MM.1S (cell line): ENCODE measurements around the gene COPRS.

Experiments used
- DNase-seq: peaks from one replicate; pipeline ENCODE4 v3.0.0-alpha.2; 2015
- H2AFZ ChIP-seq: fragments of 300-600 bp; sonication (generic); 2 replicates; pipeline ENCODE4 v1.6.0; 2016; ENCODE audit warnings: antibody characterized with exemption, low read length
- H3F3A ChIP-seq: fragments of 300-600 bp; sonication (generic); 2 replicates; pipeline ENCODE4 v1.6.1; 2016; ENCODE audit warnings: mild to moderate bottlenecking, antibody characterized with exemption, low read length, moderate library complexity, mixed read lengths; ENCODE audit not compliant: insufficient read depth
- H3K27ac ChIP-seq: fragments of 300-600 bp; sonication (generic); 2 replicates; pipeline ENCODE4 v1.5.1; 2016; ENCODE audit warnings: mild to moderate bottlenecking, low read length
- H3K27me3 ChIP-seq: fragments of 300-600 bp; sonication (generic); replicated peaks from 2 replicates; pipeline ENCODE4 v1.6.0; 2016; ENCODE audit warnings: low read length; ENCODE audit not compliant: insufficient read depth
- H3K36me3 ChIP-seq: fragments of 300-600 bp; sonication (generic); replicated peaks from 2 replicates; pipeline ENCODE4 v1.6.1; 2016; ENCODE audit warnings: mild to moderate bottlenecking, low read length, mixed read lengths; ENCODE audit not compliant: insufficient read depth
- H3K4me1 ChIP-seq: fragments of 300-600 bp; sonication (generic); 2 replicates; pipeline ENCODE4 v1.6.1; 2016; ENCODE audit warnings: low read length, mixed read lengths
- H3K4me2 ChIP-seq: fragments of 300-600 bp; sonication (generic); 2 replicates; pipeline ENCODE4 v1.6.0; 2016; ENCODE audit warnings: low read depth, low read length
- H3K4me3 ChIP-seq: fragments of 300-600 bp; sonication (generic); 2 replicates; pipeline ENCODE4 v1.5.1; 2016; ENCODE audit warnings: low read length, mixed read lengths
- H3K79me2 ChIP-seq: fragments of 300-600 bp; sonication (generic); 2 replicates; pipeline ENCODE4 v1.6.1; 2016; ENCODE audit warnings: mixed run types, low read length, mixed read lengths
- H3K9ac ChIP-seq: fragments of 300-600 bp; sonication (generic); 2 replicates; pipeline ENCODE4 v1.6.1; 2016; ENCODE audit warnings: low read length, mixed read lengths
- H3K9me2 ChIP-seq: fragments of 300-600 bp; sonication (generic); replicated peaks from 2 replicates; pipeline ENCODE4 v1.6.1; 2016; ENCODE audit warnings: mild to moderate bottlenecking, low read length, mixed read lengths; ENCODE audit not compliant: insufficient read depth
- H3K9me3 ChIP-seq: fragments of 300-600 bp; sonication (generic); replicated peaks from 2 replicates; pipeline ENCODE4 v1.6.1; 2016; ENCODE audit warnings: mild to moderate bottlenecking, low read length, mixed read lengths; ENCODE audit not compliant: insufficient read depth
- H4K20me1 ChIP-seq: fragments of 300-600 bp; sonication (generic); 2 replicates; pipeline ENCODE4 v1.6.1; 2016; ENCODE audit warnings: mild to moderate bottlenecking, low read length, moderate library complexity, mixed read lengths; ENCODE audit not compliant: insufficient read depth
- CTCF ChIP-seq: fragments of 300-600 bp; sonication (generic); IDR thresholded peaks from 2 replicates; pipeline ENCODE4 v1.5.1; 2016; ENCODE audit warnings: antibody characterized with exemption, low read length, mixed read lengths
- EZH2 ChIP-seq: fragments of 300-600 bp; sonication (generic); optimal IDR thresholded peaks from 2 replicates; pipeline ENCODE3; 2017; ENCODE audit warnings: low read depth, mild to moderate bottlenecking, antibody characterized with exemption, low read length, mixed read lengths
- EZH2phosphoT487 ChIP-seq: fragments of 300-600 bp; sonication (generic); IDR thresholded peaks from 2 replicates; pipeline ENCODE4 v1.6.1; 2018; ENCODE audit warnings: antibody characterized with exemption, low read length

COPRS gene

GRCh38 chr17:31806921-31807320, 52.1 kb downstream of the COPRS start:
- no peaks in the 10 kb centered on the region for H3K4me1 ChIP-seq
- H3K4me2 ChIP-seq: no peak overlapping the region
- H3K9me3 ChIP-seq: no peaks in the 10 kb centered on the region
- TF ChIP-seq CTCF: no peak
- no peak for TF ChIP-seq EZH2
- TF ChIP-seq EZH2phosphoT487: no peak
- H3K9ac ChIP-seq: no peak overlapping the region
- H3K9me2 ChIP-seq: no peaks in the 10 kb centered on the region
- no peaks in the 10 kb centered on the region for H3K36me3 ChIP-seq
- no peak overlapping the region for H3K4me3 ChIP-seq
- H2AFZ ChIP-seq: no peak overlapping the region
- H3K27me3 ChIP-seq: no peaks in the 10 kb centered on the region
- no peaks in the 10 kb centered on the region for H4K20me1 ChIP-seq
- no peaks in the 10 kb centered on the region for H3K79me2 ChIP-seq
- no peak overlapping the region for H3K27ac ChIP-seq
- DNase-seq: no peak
- no peaks in the 10 kb centered on the region for H3F3A ChIP-seq

GRCh38 chr17:31803494-31804213, 55.4 kb downstream of the COPRS start:
- Histone ChIP-seq H3K4me3 (no peak overlapping the region), H3K79me2 (no peaks in the 10 kb centered on the region), H4K20me1 (no peaks in the 10 kb centered on the region), H3K9me3 (no peaks in the 10 kb centered on the region), H3K27me3 (no peaks in the 10 kb centered on the region), H3K9me2 (no peaks in the 10 kb centered on the region), H3K4me1 (no peaks in the 10 kb centered on the region), H3K9ac (no peak overlapping the region), H3F3A (no peaks in the 10 kb centered on the region), H3K36me3 (no peaks in the 10 kb centered on the region), H3K4me2 (no peak overlapping the region), H2AFZ (no peak overlapping the region), H3K27ac (no peak overlapping the region)
- TF ChIP-seq CTCF (no peak), EZH2 (no peak), EZH2phosphoT487 (no peak)
- no peak for DNase-seq

- Histone ChIP-seq H2AFZ (no peak overlapping the region), H3K9ac (no peak overlapping the region)
Measured at GRCh38 chr17:31802502-31802901, 56.5 kb downstream of the COPRS start.

More at GRCh38 chr17:31802502-31802901, 56.5 kb downstream of the COPRS start:
- Histone ChIP-seq H3K27ac (no peak overlapping the region), H3K79me2 (no peaks in the 10 kb centered on the region), H3K27me3 (no peaks in the 10 kb centered on the region), H3F3A (no peaks in the 10 kb centered on the region), H3K9me3 (no peaks in the 10 kb centered on the region), H3K4me1 (no peaks in the 10 kb centered on the region), H3K4me3 (no peak overlapping the region), H3K36me3 (no peaks in the 10 kb centered on the region), H4K20me1 (no peaks in the 10 kb centered on the region), H3K4me2 (no peak overlapping the region), H3K9me2 (no peaks in the 10 kb centered on the region)
- DNase-seq: no peak
- no peak for TF ChIP-seq CTCF
- no peak for TF ChIP-seq EZH2
